Measurements from ENCODE around the gene MXI1.

DNA sequence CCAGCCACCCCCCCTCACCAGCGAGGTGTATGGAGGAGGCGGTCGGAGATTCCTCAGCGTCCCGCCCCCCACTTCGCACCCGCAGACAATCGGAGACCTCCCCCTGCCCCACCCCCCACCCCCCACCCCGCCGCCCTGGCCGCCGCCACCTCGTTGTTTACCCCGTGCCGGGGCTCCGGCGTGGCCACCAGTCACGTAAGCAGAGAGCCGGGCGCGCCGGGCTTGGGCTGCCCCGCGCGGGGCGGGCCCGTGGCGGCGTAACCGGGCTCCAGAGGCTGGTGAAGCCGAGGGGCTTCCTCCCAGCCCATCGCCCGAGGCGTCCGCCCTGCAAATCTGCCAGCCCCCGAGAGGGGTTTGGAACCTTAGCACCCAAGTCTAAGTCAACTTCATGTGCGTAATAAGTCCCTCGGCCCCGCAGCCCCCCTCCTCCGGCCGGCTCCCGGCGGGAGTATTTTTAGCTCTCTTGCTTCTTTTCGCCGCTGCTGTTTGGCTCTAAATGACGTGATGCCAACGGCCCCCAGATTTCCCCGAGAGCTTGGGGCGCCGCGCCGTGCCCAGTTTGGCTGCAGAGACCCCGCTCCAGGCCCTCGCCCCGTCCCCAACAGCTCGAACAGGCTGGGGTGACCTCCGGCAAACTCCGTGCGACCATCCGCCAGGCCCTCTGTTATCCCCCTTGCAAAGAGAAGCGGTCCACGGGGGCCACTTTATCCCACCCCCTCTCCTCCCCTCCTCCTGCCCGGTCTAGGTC is 2.7 kb downstream of the MXI1 start:
- TF ChIP-seq, protein P1, sequence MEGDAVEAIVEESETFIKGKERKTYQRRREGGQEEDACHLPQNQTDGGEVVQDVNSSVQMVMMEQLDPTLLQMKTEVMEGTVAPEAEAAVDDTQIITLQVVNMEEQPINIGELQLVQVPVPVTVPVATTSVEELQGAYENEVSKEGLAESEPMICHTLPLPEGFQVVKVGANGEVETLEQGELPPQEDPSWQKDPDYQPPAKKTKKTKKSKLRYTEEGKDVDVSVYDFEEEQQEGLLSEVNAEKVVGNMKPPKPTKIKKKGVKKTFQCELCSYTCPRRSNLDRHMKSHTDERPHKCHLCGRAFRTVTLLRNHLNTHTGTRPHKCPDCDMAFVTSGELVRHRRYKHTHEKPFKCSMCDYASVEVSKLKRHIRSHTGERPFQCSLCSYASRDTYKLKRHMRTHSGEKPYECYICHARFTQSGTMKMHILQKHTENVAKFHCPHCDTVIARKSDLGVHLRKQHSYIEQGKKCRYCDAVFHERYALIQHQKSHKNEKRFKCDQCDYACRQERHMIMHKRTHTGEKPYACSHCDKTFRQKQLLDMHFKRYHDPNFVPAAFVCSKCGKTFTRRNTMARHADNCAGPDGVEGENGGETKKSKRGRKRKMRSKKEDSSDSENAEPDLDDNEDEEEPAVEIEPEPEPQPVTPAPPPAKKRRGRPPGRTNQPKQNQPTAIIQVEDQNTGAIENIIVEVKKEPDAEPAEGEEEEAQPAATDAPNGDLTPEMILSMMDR (conservative IDR thresholded peaks at IDR 0.05; ENCODE audit: low read depth in 2 of 2), result no peak
- TF ChIP-seq POLR2AphosphoS5 (IDR thresholded peaks at IDR 0.05; ENCODE audit: low read depth), result no peak

Measured in GM23338 (cell line).